Smooth muscle cell of bladder (primary cell): ENCODE data around the gene DGKA. TPM values are rescaled to one million over a fixed set of nuclear protein-coding genes. Genes with fewer than 3 reads are reported as not detected.

Source experiments
- total RNA-seq: library from RNA; depleted of rRNA; stranded (reverse); fragments of >200 nt; gene quantifications from 2 replicates; pipeline ENCODE4 v1.2.3, GENCODE V29; 2014

DGKA gene
- 18.8 and 25.6 TPM in 2 replicates for total RNA-seq

GRCh38 chr12:55930771-55931316 lies at the start of gene DGKA:
TSS of gene DGKA (plus strand) at chr12:55931162. CDS start at chr12:55936504, 5,342 bp downstream.

GRCh38 chr12:55927588-55928502 lies 3.1 kb upstream of the DGKA start, which contains the start of gene PYM1:
TSS of gene PYM1 (minus strand) at chr12:55927894. CDS start at chr12:55927761, 133 bp downstream.

GRCh38 chr12:55965941-55966407 lies 35.0 kb downstream of the DGKA start, which contains the start of gene PMEL:
TSS of gene PMEL (minus strand) at chr12:55966042. CDS start at chr12:55966011, 31 bp downstream.

GRCh38 chr12:55966408-55967281 lies 35.7 kb downstream of the DGKA start, which contains the start of gene CDK2:
TSS of gene CDK2 (plus strand) at chr12:55966830. CDS start at chr12:55967009, 179 bp downstream.

GRCh38 chr12:55973599-55974307 lies 42.8 kb downstream of the DGKA start, which contains the start of gene RAB5B:
TSS of gene RAB5B (plus strand) at chr12:55974078. CDS start at chr12:55986961, 12,883 bp downstream.

GRCh38 chr12:55996715-55997534 lies 66.0 kb downstream of the DGKA start, which contains the start of gene SUOX:
TSS of gene SUOX (plus strand) at chr12:55997276. CDS start at chr12:56002222, 4,946 bp downstream.

Other genes starting within 250 kb of the DGKA start
- gene ITGA7, start 223.3 kb upstream of the DGKA start, total RNA-seq: 1.8 and 2.7 TPM in 2 replicates
- gene BLOC1S1, start 215.1 kb upstream of the DGKA start, total RNA-seq: 105 and 136 TPM in 2 replicates
- 3.7 and 4.2 TPM in 2 replicates for gene RDH5, start 210.8 kb upstream of the DGKA start, total RNA-seq
- gene CD63, start 202.2 kb upstream of the DGKA start, total RNA-seq: 3,456 and 4,323 TPM in 2 replicates
- 1.6 and 2.8 TPM in 2 replicates for gene GDF11, start 188.0 kb upstream of the DGKA start, total RNA-seq
- gene SARNP, start 113.4 kb upstream of the DGKA start, total RNA-seq: 77.5 and 89.2 TPM in 2 replicates
- gene ORMDL2, start 113.1 kb upstream of the DGKA start, total RNA-seq: 23.0 and 23.5 TPM in 2 replicates
- 54.5 and 58.3 TPM in 2 replicates for gene DNAJC14, start 101.6 kb upstream of the DGKA start, total RNA-seq
- gene MMP19, start 88.2 kb upstream of the DGKA start, total RNA-seq: 5.9 and 6.1 TPM in 2 replicates
- 34.8 and 39.7 TPM in 2 replicates for gene PYM1, start 3.3 kb upstream of the DGKA start, total RNA-seq
- gene PMEL, start 34.9 kb downstream of the DGKA start, total RNA-seq: 0.28 and 0.71 TPM in 2 replicates
- 7.1 and 8.5 TPM in 2 replicates for gene CDK2, start 35.7 kb downstream of the DGKA start, total RNA-seq
- 34.4 and 43.4 TPM in 2 replicates for gene RAB5B, start 42.9 kb downstream of the DGKA start, total RNA-seq
- gene SUOX, start 66.1 kb downstream of the DGKA start, total RNA-seq: 8.7 and 9.2 TPM in 2 replicates
- 0.57 and 1.5 TPM in 2 replicates for gene IKZF4, start 89.9 kb downstream of the DGKA start, total RNA-seq
- 52.3 and 82.2 TPM in 2 replicates for gene RPS26, start 110.8 kb downstream of the DGKA start, total RNA-seq
- 0.28 TPM in 2 replicates for gene ERBB3, start 149.0 kb downstream of the DGKA start, total RNA-seq
- gene PA2G4, start 173.4 kb downstream of the DGKA start, total RNA-seq: 86.5 and 93.8 TPM in 2 replicates
- 4,326 and 4,609 TPM in 2 replicates for gene RPL41, start 185.5 kb downstream of the DGKA start, total RNA-seq
- gene ZC3H10, start 187.1 kb downstream of the DGKA start, total RNA-seq: 5.7 and 6.6 TPM in 2 replicates
- 163 and 185 TPM in 2 replicates for gene ESYT1, start 197.1 kb downstream of the DGKA start, total RNA-seq
- 94.5 and 122 TPM in 2 replicates for gene MYL6B, start 221.4 kb downstream of the DGKA start, total RNA-seq
- 2,455 and 2,914 TPM in 2 replicates for gene MYL6, start 227.2 kb downstream of the DGKA start, total RNA-seq